ENCODE results near the gene C16orf92. TPM values are rescaled to one million over a fixed set of nuclear protein-coding genes. Genes with fewer than 3 reads are reported as not detected.

C16orf92 gene
- polyA plus RNA-seq, 1 donor = not detected

GRCh38 chr16:30069611-30070462 lies 46.8 kb downstream of the C16orf92 start:
- Histone ChIP-seq H3K9me3 (ENCODE audit: control insufficient read depth, low read depth, low read length) (peaks cover 2% of the 10 kb centered on the region), H3K36me3 (ENCODE audit: control insufficient read depth, insufficient read depth, low read length) (peaks cover 49% of the 10 kb centered on the region), H3K4me1 (ENCODE audit: control insufficient read depth, insufficient read depth, low read length) (peaks cover 9% of the 10 kb centered on the region), H3K4me3 (ENCODE audit: low read length) (no peak overlapping the region), H3K27ac (ENCODE audit: low read length) (no peak overlapping the region), H3K27me3 (ENCODE audit: control insufficient read depth, insufficient read depth, low read length) (no peaks in the 10 kb centered on the region)
- DNase-seq = no peak
- WGBS (ENCODE audit: insufficient coverage, low lambda C conversion rate) = no CpG with 5 or more reads among the region's 31 CpGs

GRCh38 chr16:30070490-30070889 lies 47.5 kb downstream of the C16orf92 start:
- no peak overlapping the region for H3K4me3 ChIP-seq (ENCODE audit: low read length)
- no peaks in the 10 kb centered on the region for H3K27me3 ChIP-seq (ENCODE audit: control insufficient read depth, insufficient read depth, low read length)
- peaks cover 2% of the 10 kb centered on the region for H3K9me3 ChIP-seq (ENCODE audit: control insufficient read depth, low read depth, low read length)
- H3K27ac ChIP-seq (ENCODE audit: low read length) = no peak overlapping the region
- peaks cover 13% of the 10 kb centered on the region for H3K4me1 ChIP-seq (ENCODE audit: control insufficient read depth, insufficient read depth, low read length)
- peaks cover 49% of the 10 kb centered on the region for H3K36me3 ChIP-seq (ENCODE audit: control insufficient read depth, insufficient read depth, low read length)
- no peak for DNase-seq

Other genes starting within 250 kb of the C16orf92 start
- gene ZG16, start 244.9 kb upstream of the C16orf92 start, polyA plus RNA-seq = 2.2 TPM
- gene KIF22, start 232.4 kb upstream of the C16orf92 start, polyA plus RNA-seq = 40.9 TPM
- gene MAZ, start 216.7 kb upstream of the C16orf92 start, polyA plus RNA-seq = 236 TPM
- gene PRRT2, start 211.0 kb upstream of the C16orf92 start, polyA plus RNA-seq = 12.8 TPM
- 36.4 TPM for gene PAGR1, start 207.0 kb upstream of the C16orf92 start, polyA plus RNA-seq
- gene MVP, start 202.7 kb upstream of the C16orf92 start, polyA plus RNA-seq = 128 TPM
- 68.7 TPM for gene CDIPT, start 160.0 kb upstream of the C16orf92 start, polyA plus RNA-seq
- 52.3 TPM for gene SEZ6L2, start 123.6 kb upstream of the C16orf92 start, polyA plus RNA-seq
- gene ASPHD1, start 122.7 kb upstream of the C16orf92 start, polyA plus RNA-seq = 15.0 TPM
- gene KCTD13, start 97.0 kb upstream of the C16orf92 start, polyA plus RNA-seq = 30.4 TPM
- gene TMEM219, start 61.1 kb upstream of the C16orf92 start, polyA plus RNA-seq = 160 TPM
- 46.6 TPM for gene TAOK2, start 49.3 kb upstream of the C16orf92 start, polyA plus RNA-seq
- gene HIRIP3, start 27.6 kb upstream of the C16orf92 start, polyA plus RNA-seq = 12.0 TPM
- 60.5 TPM for gene INO80E, start 27.0 kb upstream of the C16orf92 start, polyA plus RNA-seq
- 4.2 TPM for gene DOC2A, start 12.2 kb upstream of the C16orf92 start, polyA plus RNA-seq
- 3.2 TPM for gene TLCD3B, start 8.1 kb downstream of the C16orf92 start, polyA plus RNA-seq
- gene ALDOA, start 42.6 kb downstream of the C16orf92 start, polyA plus RNA-seq = 421 TPM
- 97.9 TPM for gene PPP4C, start 52.8 kb downstream of the C16orf92 start, polyA plus RNA-seq
- gene TBX6, start 68.7 kb downstream of the C16orf92 start, polyA plus RNA-seq = 1.4 TPM
- gene YPEL3, start 73.0 kb downstream of the C16orf92 start, polyA plus RNA-seq = 64.5 TPM
- gene GDPD3, start 90.3 kb downstream of the C16orf92 start, polyA plus RNA-seq = 18.1 TPM
- gene MAPK3, start 100.0 kb downstream of the C16orf92 start, polyA plus RNA-seq = 165 TPM
- gene CORO1A, start 160.4 kb downstream of the C16orf92 start, polyA plus RNA-seq = 36.7 TPM
- 57.9 TPM for gene BOLA2B, start 170.5 kb downstream of the C16orf92 start, polyA plus RNA-seq
- gene SLX1A, start 170.7 kb downstream of the C16orf92 start, polyA plus RNA-seq = 74.9 TPM
- 46.4 TPM for gene SULT1A3, start 176.1 kb downstream of the C16orf92 start, polyA plus RNA-seq
- 17.6 TPM for gene NPIPB13, start 225.3 kb downstream of the C16orf92 start, polyA plus RNA-seq

Measured in large intestine (tissue), 3 donors.